ENCODE data around the gene TNFRSF21. TPM values are rescaled to one million over a fixed set of nuclear protein-coding genes. Genes with fewer than 3 reads are reported as not detected.
"Not testable (repeated sequence)": the region's sequence is repeated elsewhere in the genome, so short reads cannot be mapped to it uniquely, and the experiment has no call there.

The TNFRSF21 gene
- total RNA-seq, 3 donors from 2014 or later, result 10.2 to 21.4 (median 20.9) TPM

DNA sequence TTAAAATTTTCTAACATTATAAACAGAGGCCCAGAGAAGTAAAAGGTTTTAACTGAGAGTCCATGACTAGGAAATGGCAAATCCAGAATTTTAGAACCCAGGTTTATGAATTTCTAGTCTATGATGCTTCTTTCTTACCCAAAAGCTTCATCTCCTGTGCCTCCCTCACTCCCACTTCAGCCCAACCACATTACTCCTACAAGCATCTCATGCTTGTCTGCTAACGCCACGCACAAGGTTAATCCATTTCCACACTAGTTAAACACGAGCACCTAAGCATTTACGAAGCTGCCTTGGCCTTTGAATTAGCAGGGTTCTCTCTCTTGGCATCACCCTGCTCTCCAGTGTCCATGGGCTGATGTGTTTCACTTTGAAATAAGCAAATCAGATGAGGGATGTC, 32.0 kb downstream of the TNFRSF21 start:
- Histone ChIP-seq H3K4me3 (no peak overlapping the region), H3K36me3 (no peaks in the 10 kb centered on the region), H3K27me3 (no peaks in the 10 kb centered on the region), H3K9me3 (no peaks in the 10 kb centered on the region), H3K27ac (no peak overlapping the region), H3K4me1 (no peaks in the 10 kb centered on the region)
- intact Hi-C loops (cut with DNase I; ENCODE audit: low total_unique reads), result no loop called here
- DNase-seq (ENCODE audit: low spot score in 2 of 2), result no peak
- TF ChIP-seq POLR2AphosphoS5 (IDR thresholded peaks at IDR 0.05), result no peak
- no peak for TF ChIP-seq POLR2A (IDR thresholded peaks at IDR 0.05)

DNA sequence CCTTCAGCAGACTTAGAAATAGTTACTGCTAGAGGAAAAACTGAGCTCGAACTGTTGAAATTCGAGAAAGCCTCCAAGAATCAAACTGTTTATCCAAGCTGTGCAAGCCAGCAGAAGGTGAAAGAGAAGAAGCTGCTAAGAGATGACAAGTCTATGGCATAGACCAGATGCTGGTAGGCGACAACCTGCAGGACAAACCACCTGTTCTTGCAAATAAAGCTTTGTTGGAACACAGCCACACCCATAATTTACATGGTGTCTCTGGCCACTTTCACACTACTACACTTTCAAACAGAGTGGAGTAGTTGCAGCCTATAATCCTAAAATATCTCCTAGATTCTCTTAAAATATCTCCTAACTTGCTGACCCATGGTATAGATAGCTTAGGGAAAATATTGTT, 33.3 kb downstream of the TNFRSF21 start:
- no peaks in the 10 kb centered on the region for H3K36me3 ChIP-seq
- intact Hi-C loops (cut with DNase I; ENCODE audit: low total_unique reads), result no loop called here
- H3K27ac ChIP-seq, result no peak overlapping the region
- H3K4me1 ChIP-seq, result no peaks in the 10 kb centered on the region
- no peak for DNase-seq (ENCODE audit: low spot score in 2 of 2)
- no peaks in the 10 kb centered on the region for H3K27me3 ChIP-seq
- no peak overlapping the region for H3K4me3 ChIP-seq
- TF ChIP-seq POLR2AphosphoS5 (IDR thresholded peaks at IDR 0.05) (no peak), POLR2A (IDR thresholded peaks at IDR 0.05) (no peak)
- TF ChIP-seq, protein P1, sequence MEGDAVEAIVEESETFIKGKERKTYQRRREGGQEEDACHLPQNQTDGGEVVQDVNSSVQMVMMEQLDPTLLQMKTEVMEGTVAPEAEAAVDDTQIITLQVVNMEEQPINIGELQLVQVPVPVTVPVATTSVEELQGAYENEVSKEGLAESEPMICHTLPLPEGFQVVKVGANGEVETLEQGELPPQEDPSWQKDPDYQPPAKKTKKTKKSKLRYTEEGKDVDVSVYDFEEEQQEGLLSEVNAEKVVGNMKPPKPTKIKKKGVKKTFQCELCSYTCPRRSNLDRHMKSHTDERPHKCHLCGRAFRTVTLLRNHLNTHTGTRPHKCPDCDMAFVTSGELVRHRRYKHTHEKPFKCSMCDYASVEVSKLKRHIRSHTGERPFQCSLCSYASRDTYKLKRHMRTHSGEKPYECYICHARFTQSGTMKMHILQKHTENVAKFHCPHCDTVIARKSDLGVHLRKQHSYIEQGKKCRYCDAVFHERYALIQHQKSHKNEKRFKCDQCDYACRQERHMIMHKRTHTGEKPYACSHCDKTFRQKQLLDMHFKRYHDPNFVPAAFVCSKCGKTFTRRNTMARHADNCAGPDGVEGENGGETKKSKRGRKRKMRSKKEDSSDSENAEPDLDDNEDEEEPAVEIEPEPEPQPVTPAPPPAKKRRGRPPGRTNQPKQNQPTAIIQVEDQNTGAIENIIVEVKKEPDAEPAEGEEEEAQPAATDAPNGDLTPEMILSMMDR (IDR thresholded peaks at IDR 0.05), result no peak
- no peaks in the 10 kb centered on the region for H3K9me3 ChIP-seq

DNA sequence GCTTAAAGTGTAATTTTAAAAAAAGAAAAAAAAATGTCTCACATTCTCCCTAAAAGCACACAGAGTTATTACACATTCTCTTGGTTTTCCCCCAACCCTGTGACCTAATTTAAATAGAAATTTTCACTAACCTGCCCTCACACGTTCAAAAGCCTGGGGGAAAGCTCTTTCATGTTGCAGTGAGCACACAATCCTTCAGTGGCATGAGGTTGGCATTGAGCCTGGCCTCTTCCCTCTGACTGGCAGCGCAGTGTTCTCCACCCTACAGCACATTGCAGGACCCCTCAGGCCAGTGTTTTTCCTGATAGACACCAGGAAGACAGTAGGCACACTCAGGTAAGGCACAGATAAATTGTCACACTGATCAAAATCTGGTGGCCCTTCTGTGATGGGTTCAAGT, 34.1 kb downstream of the TNFRSF21 start:
- Histone ChIP-seq H3K4me1 (no peaks in the 10 kb centered on the region), H3K36me3 (no peaks in the 10 kb centered on the region), H3K4me3 (no peak overlapping the region), H3K27ac (no peak overlapping the region), H3K9me3 (no peaks in the 10 kb centered on the region), H3K27me3 (no peaks in the 10 kb centered on the region)
- no peak for DNase-seq (ENCODE audit: low spot score in 2 of 2)
- intact Hi-C loops (cut with DNase I; ENCODE audit: low total_unique reads), result no loop called here
- TF ChIP-seq POLR2AphosphoS5 (IDR thresholded peaks at IDR 0.05) (no peak), POLR2A (IDR thresholded peaks at IDR 0.05) (no peak)
- TF ChIP-seq, protein P1 (IDR thresholded peaks at IDR 0.05), result no peak

DNA sequence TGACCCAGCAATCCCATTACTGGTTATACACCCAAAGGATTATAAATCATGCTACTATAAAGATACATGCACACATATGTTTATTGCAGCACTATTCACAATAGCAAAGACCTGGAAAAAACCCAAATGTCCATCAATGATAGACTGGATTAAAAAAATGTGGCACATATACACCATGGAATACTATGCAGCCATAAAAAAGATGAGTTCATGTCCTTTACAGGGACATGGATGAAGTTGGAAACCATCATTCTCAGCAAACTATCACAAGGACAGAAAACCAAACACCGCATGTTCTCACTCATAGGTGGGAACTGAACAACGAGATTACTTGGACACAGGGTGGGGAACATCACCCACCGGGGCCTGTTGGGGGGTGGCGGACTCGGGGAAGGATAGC, 34.6 kb downstream of the TNFRSF21 start:
- H3K4me3 ChIP-seq; H3K4me1 ChIP-seq; H3K36me3 ChIP-seq; intact Hi-C loops (cut with DNase I; ENCODE audit: low total_unique reads); DNase-seq (ENCODE audit: low spot score in 2 of 2); H3K27ac ChIP-seq; H3K9me3 ChIP-seq; H3K27me3 ChIP-seq: not testable (repeated sequence)

DNA sequence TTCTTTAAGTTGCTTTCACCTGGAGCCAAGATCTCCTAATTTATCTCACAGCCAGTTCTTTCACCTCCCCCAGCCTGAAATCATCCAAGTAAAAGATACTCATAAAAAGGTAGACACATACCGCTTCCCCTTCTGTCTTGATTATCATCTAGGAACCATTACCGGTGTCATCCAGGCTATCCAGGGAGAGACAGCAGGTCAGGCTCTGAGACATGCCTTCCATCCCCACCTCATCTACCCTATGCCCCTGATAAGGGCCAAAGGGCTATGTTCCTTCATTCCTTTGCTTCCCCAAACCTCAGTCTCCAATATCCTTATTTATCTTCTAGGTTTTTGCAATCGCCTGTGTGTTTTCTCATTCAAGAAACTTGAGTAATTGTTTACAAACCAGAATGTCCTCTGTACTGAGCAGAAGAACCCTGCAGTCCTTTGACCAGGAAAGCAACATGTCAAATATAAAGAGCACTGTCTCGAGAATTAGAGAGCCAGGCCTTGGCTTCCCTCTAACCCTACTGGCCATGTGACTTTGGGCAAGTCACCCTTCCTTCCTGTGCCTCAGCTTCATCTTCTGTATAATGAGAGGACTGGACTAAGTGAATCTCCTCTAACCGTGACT, 41.0 kb downstream of the TNFRSF21 start:
- Histone ChIP-seq H3K9me3 (no peaks in the 10 kb centered on the region), H3K4me3 (no peak overlapping the region), H3K27me3 (no peaks in the 10 kb centered on the region), H3K36me3 (no peaks in the 10 kb centered on the region), H3K4me1 (no peaks in the 10 kb centered on the region), H3K27ac (no peak overlapping the region)
- TF ChIP-seq, protein P1 (IDR thresholded peaks at IDR 0.05), result no peak
- TF ChIP-seq POLR2AphosphoS5 (IDR thresholded peaks at IDR 0.05) (no peak), POLR2A (IDR thresholded peaks at IDR 0.05) (no peak)
- DNase-seq (ENCODE audit: low spot score in 2 of 2), result no peak
- intact Hi-C loops (cut with DNase I; ENCODE audit: low total_unique reads), result no loop called here

DNA sequence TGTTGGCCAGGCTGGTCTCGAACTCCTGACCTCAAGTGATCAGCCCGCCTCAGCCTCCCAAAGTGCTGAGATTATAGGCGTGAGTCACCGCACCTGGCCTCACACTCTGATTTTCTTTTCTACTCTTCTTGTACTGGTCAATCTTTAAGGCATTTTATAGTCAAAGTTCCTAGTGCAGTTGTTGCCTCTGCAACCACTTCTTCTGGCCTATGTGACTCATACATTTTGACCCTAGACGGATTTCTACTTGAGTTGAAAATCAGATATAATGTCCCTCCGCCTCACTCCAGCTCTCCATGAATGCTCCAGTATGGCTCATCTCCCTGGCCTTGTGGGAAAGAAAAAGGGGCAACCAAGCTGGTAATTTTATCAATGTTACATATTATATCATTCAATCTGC, 42.4 kb downstream of the TNFRSF21 start:
- no peak overlapping the region for H3K4me3 ChIP-seq
- intact Hi-C loops (cut with DNase I; ENCODE audit: low total_unique reads), result no loop called here
- TF ChIP-seq, protein P1 (IDR thresholded peaks at IDR 0.05), result no peak
- TF ChIP-seq POLR2AphosphoS5 (IDR thresholded peaks at IDR 0.05) (no peak), POLR2A (IDR thresholded peaks at IDR 0.05) (no peak)

More for the DNA sequence above, 42.4 kb downstream of the TNFRSF21 start:
- no peak for DNase-seq (ENCODE audit: low spot score in 2 of 2)
- no peaks in the 10 kb centered on the region for H3K9me3 ChIP-seq
- no peaks in the 10 kb centered on the region for H3K27me3 ChIP-seq
- no peak overlapping the region for H3K27ac ChIP-seq
- H3K36me3 ChIP-seq, result no peaks in the 10 kb centered on the region
- no peaks in the 10 kb centered on the region for H3K4me1 ChIP-seq
